Activated T-cell treated with anti-CD3 and anti-CD28 coated beads, Interleukin-2, amount 50 U/mL, for 48 hours (primary cell): ENCODE data around the gene NMBR.
A peak's percentile ranks its signal among the peaks of the same experiment; 100 is the strongest.
"Not testable (repeated sequence)": the region's sequence is repeated elsewhere in the genome, so short reads cannot be mapped to it uniquely, and the experiment has no call there.

ENCODE experiments used
- DNase-seq, 2 experiments: peaks; one replicate each; pipeline ENCODE4 v3.0.0-alpha.2; 2020

The NMBR gene

GRCh38 chr6:142146828-142147662, at the start of gene NMBR, which contains the start of gene VTA1:
NMBR (minus strand) TSS chr6:142147122; CDS start chr6:142088658, 58,464 bp downstream.
VTA1 (plus strand) TSS chr6:142147263; CDS start chr6:142147288, 25 bp downstream.
- peak; percentile 92 to 94 for DNase-seq

- DNase-seq, result no peak
These were observed 49.1 kb upstream of the NMBR start for GRCh38 chr6:142195862-142196541.

- DNase-seq, result no peak
These were observed 46.7 kb upstream of the NMBR start for GRCh38 chr6:142193621-142194020.

GRCh38 chr6:142192343-142192742, 45.4 kb upstream of the NMBR start:
- no peak for DNase-seq

- no peak for DNase-seq
These were observed 42.1 kb upstream of the NMBR start for GRCh38 chr6:142189057-142189456.

GRCh38 chr6:142188341-142188740, 41.4 kb upstream of the NMBR start:
- not testable (repeated sequence) for DNase-seq

- no peak for DNase-seq
These were observed 40.3 kb upstream of the NMBR start for GRCh38 chr6:142187209-142187608.

GRCh38 chr6:142185641-142186040, 38.7 kb upstream of the NMBR start:
- no peak for DNase-seq

- DNase-seq, result no peak
These were observed 37.4 kb upstream of the NMBR start for GRCh38 chr6:142184307-142184706.

- DNase-seq, result no peak
These were observed 36.4 kb upstream of the NMBR start for GRCh38 chr6:142183351-142183750.

GRCh38 chr6:142182004-142182403, 35.1 kb upstream of the NMBR start:
- no peak for DNase-seq

- DNase-seq, result no peak
These were observed 31.2 kb upstream of the NMBR start for GRCh38 chr6:142178129-142178528.

GRCh38 chr6:142174703-142175102, 27.8 kb upstream of the NMBR start:
- no peak for DNase-seq

GRCh38 chr6:142173980-142174379, 27.1 kb upstream of the NMBR start:
- DNase-seq, result no peak

GRCh38 chr6:142172758-142173157, 25.8 kb upstream of the NMBR start:
- DNase-seq, result no peak

GRCh38 chr6:142171351-142171750, 24.4 kb upstream of the NMBR start:
- DNase-seq, result no peak

- DNase-seq, result no peak
These were observed 20.6 kb upstream of the NMBR start for GRCh38 chr6:142167486-142167885.

GRCh38 chr6:142167071-142167470, 20.1 kb upstream of the NMBR start:
- DNase-seq, result no peak

- no peak for DNase-seq
These were observed 18.3 kb upstream of the NMBR start for GRCh38 chr6:142165227-142165626.

GRCh38 chr6:142162780-142163179, 15.9 kb upstream of the NMBR start:
- DNase-seq, result no peak

GRCh38 chr6:142156758-142157068, 9.8 kb upstream of the NMBR start:
- DNase-seq, result not testable (repeated sequence)

- no peak for DNase-seq
These were observed 9.2 kb upstream of the NMBR start for GRCh38 chr6:142155895-142156757.

GRCh38 chr6:142155091-142155490, 8.2 kb upstream of the NMBR start:
- no peak for DNase-seq
